Stimulated activated effector memory CD8-positive, alpha-beta T cell treated with anti-CD3 and anti-CD28 coated beads, Interleukin-12 subunit alpha, Interleukin-12 subunit beta, amount 100 ng/mL, for 72 hours (primary cell): ENCODE results near the gene HTRA2.
A peak's percentile ranks its signal among the peaks of the same experiment; 100 is the strongest.
"Not testable (repeated sequence)": the region's sequence is repeated elsewhere in the genome, so short reads cannot be mapped to it uniquely, and the experiment has no call there.

Experiments
- ATAC-seq: fragments of 150-1000 bp; cut with Tn5 transposase; 2 replicates; pipeline ENCODE4 v1.10.0; 2021
- DNase-seq, 2 donors: peaks; one replicate each; pipeline ENCODE4 v3.0.0; 2021 to 2022; ENCODE audit warnings: low spot score in 2 of 2
- H3K27ac Mint-ChIP-seq: one replicate; pipeline ENCODE4 v1.8.0; 2022; ENCODE audit warnings: mild to moderate bottlenecking, mixed read lengths
- H3K36me3 Mint-ChIP-seq: one replicate; pipeline ENCODE4 v1.8.0; 2022; ENCODE audit warnings: mild to moderate bottlenecking, mixed read lengths
- H3K4me1 Mint-ChIP-seq: one replicate; pipeline ENCODE4 v1.8.0; 2022; ENCODE audit warnings: mixed read lengths
- H3K4me3 Mint-ChIP-seq: one replicate; pipeline ENCODE4 v1.8.0; 2022; ENCODE audit warnings: mild to moderate bottlenecking, mixed read lengths
- H3K9me3 Mint-ChIP-seq: one replicate; pipeline ENCODE4 v1.8.0; 2022; ENCODE audit warnings: mixed read lengths

HTRA2 gene

GRCh38 chr2:74529357-74530238, at the start of gene HTRA2, which contains the start of gene AUP1:
TSS of gene HTRA2 (plus strand) at chr2:74529933. CDS start at chr2:74530007, 74 bp downstream.
TSS of gene AUP1 (minus strand) at chr2:74529706. CDS start at chr2:74529629, 77 bp downstream.
- Mint-ChIP-seq H3K4me1 (peaks cover 48% of the 10 kb centered on the region), H3K9me3 (no peaks in the 10 kb centered on the region), H3K4me3 (peak within 1 kb of the TSS; percentile 98), H3K36me3 (peaks cover 87% of the 10 kb centered on the region), H3K27ac (peak within 1 kb of the TSS; percentile 96)
- ATAC-seq (peak; percentile 91), DNase-seq (peak; percentile 76 to 96)

GRCh38 chr2:74481431-74481830, 48.3 kb upstream of the HTRA2 start:
- Mint-ChIP-seq H3K4me1 (peaks cover 33% of the 10 kb centered on the region), H3K9me3 (no peaks in the 10 kb centered on the region), H3K36me3 (peaks cover 70% of the 10 kb centered on the region), H3K27ac (peak overlapping the region; percentile 95), H3K4me3 (peak overlapping the region; percentile 90)
- ATAC-seq (no peak), DNase-seq (no peak)

- Mint-ChIP-seq H3K36me3 (peaks cover 76% of the 10 kb centered on the region), H3K4me1 (peaks cover 39% of the 10 kb centered on the region), H3K27ac (peak overlapping the region; percentile 95), H3K9me3 (no peaks in the 10 kb centered on the region), H3K4me3 (peak overlapping the region; percentile 90)
- DNase-seq (peak in 1 of 2 donors; percentile 88), ATAC-seq (peak; percentile 65)
Observed at GRCh38 chr2:74481961-74482800, 47.6 kb upstream of the HTRA2 start.

- Mint-ChIP-seq H3K36me3 (peaks cover 68% of the 10 kb centered on the region), H3K4me3 (peak within 1 kb of the TSS; percentile 90), H3K9me3 (no peaks in the 10 kb centered on the region), H3K4me1 (peaks cover 39% of the 10 kb centered on the region), H3K27ac (peak within 1 kb of the TSS; percentile 95)
- peak; percentile 96 for ATAC-seq
- peak; percentile 79 to 96 for DNase-seq
Observed at GRCh38 chr2:74482801-74483674, 46.7 kb upstream of the HTRA2 start, which contains the start of the genes CCDC142 and TTC31. TSS of gene CCDC142 (minus strand) at chr2:74482998. CDS start at chr2:74482837, 161 bp downstream. TSS of gene TTC31 (plus strand) at chr2:74483081. CDS start at chr2:74483096, 15 bp downstream.

GRCh38 chr2:74483675-74484164, 46.0 kb upstream of the HTRA2 start:
- H3K27ac Mint-ChIP-seq, result peak overlapping the region; percentile 95
- H3K36me3 Mint-ChIP-seq, result peaks cover 65% of the 10 kb centered on the region
- not testable (repeated sequence) for ATAC-seq, DNase-seq, H3K9me3 Mint-ChIP-seq
- peak overlapping the region; percentile 90 for H3K4me3 Mint-ChIP-seq
- H3K4me1 Mint-ChIP-seq, result peaks cover 39% of the 10 kb centered on the region

GRCh38 chr2:74486141-74486540, 43.6 kb upstream of the HTRA2 start:
- Mint-ChIP-seq H3K4me1 (peaks cover 28% of the 10 kb centered on the region), H3K36me3 (peaks cover 62% of the 10 kb centered on the region), H3K4me3 (no peak overlapping the region), H3K9me3 (no peaks in the 10 kb centered on the region), H3K27ac (no peak overlapping the region)
- ATAC-seq, result no peak
- DNase-seq, result no peak

GRCh38 chr2:74488643-74489481, 40.9 kb upstream of the HTRA2 start:
- Mint-ChIP-seq H3K9me3 (no peaks in the 10 kb centered on the region), H3K36me3 (peaks cover 76% of the 10 kb centered on the region), H3K4me3 (no peak overlapping the region), H3K27ac (no peak overlapping the region), H3K4me1 (peaks cover 10% of the 10 kb centered on the region)
- no peak for ATAC-seq
- DNase-seq, result no peak

GRCh38 chr2:74489906-74490305, 39.8 kb upstream of the HTRA2 start:
- Mint-ChIP-seq H3K27ac (no peak overlapping the region), H3K4me1 (peaks cover 10% of the 10 kb centered on the region), H3K9me3 (no peaks in the 10 kb centered on the region), H3K36me3 (peaks cover 75% of the 10 kb centered on the region), H3K4me3 (no peak overlapping the region)
- no peak for ATAC-seq
- no peak for DNase-seq

GRCh38 chr2:74491648-74492544, 37.8 kb upstream of the HTRA2 start:
- H3K27ac Mint-ChIP-seq, result no peak overlapping the region
- ATAC-seq, result no peak
- peaks cover 2% of the 10 kb centered on the region for H3K4me1 Mint-ChIP-seq
- no peak overlapping the region for H3K4me3 Mint-ChIP-seq
- DNase-seq, result no peak
- no peaks in the 10 kb centered on the region for H3K9me3 Mint-ChIP-seq
- peaks cover 55% of the 10 kb centered on the region for H3K36me3 Mint-ChIP-seq

GRCh38 chr2:74493546-74493945, 36.2 kb upstream of the HTRA2 start:
- no peak for DNase-seq
- Mint-ChIP-seq H3K4me1 (peaks cover 13% of the 10 kb centered on the region), H3K9me3 (no peaks in the 10 kb centered on the region), H3K27ac (peak overlapping the region; percentile 26), H3K36me3 (peaks cover 54% of the 10 kb centered on the region), H3K4me3 (no peak overlapping the region)
- no peak for ATAC-seq

- DNase-seq, result no peak
- H3K4me3 Mint-ChIP-seq, result no peak overlapping the region
- H3K36me3 Mint-ChIP-seq, result peaks cover 49% of the 10 kb centered on the region
- no peaks in the 10 kb centered on the region for H3K9me3 Mint-ChIP-seq
- H3K27ac Mint-ChIP-seq, result no peak overlapping the region
- no peak for ATAC-seq
- peaks cover 20% of the 10 kb centered on the region for H3K4me1 Mint-ChIP-seq
Observed at GRCh38 chr2:74495440-74495839, 34.3 kb upstream of the HTRA2 start.

GRCh38 chr2:74496997-74497776, 32.5 kb upstream of the HTRA2 start:
- ATAC-seq (no peak), DNase-seq (no peak)
- peak overlapping the region; percentile 88 for H3K27ac Mint-ChIP-seq
- H3K4me1 Mint-ChIP-seq, result peaks cover 29% of the 10 kb centered on the region
- peaks cover 38% of the 10 kb centered on the region for H3K36me3 Mint-ChIP-seq
- peak overlapping the region; percentile 86 for H3K4me3 Mint-ChIP-seq
- no peaks in the 10 kb centered on the region for H3K9me3 Mint-ChIP-seq
